Transverse colon (tissue), 3 donors: ENCODE data around the gene PBX1.

ENCODE experiments used
- CTCF ChIP-seq, 5 experiments: fragments of 200-600 bp in 3 of 5; fragments of 450-650 bp in 2 of 5; sonication (generic) in 3 of 5; IDR thresholded peaks; 1 replicate in 2 of 5; 2 replicates in 3 of 5; pipeline ENCODE4 v1.5.1; 2016 to 2017; ENCODE audit warnings: antibody characterized with exemption in 5 of 5, inconsistent platforms in 3 of 5, mild to moderate bottlenecking in 2 of 5, moderate library complexity in 1 of 5
- POLR2A ChIP-seq: fragments of 450-650 bp; IDR thresholded peaks from one replicate; pipeline ENCODE4 v1.6.1; 2016; ENCODE audit warnings: antibody characterized with exemption, mild to moderate bottlenecking, moderate library complexity

GRCh38 chr1:164840936-164841335 is 282.0 kb downstream of the PBX1 start:
- no peak for TF ChIP-seq CTCF (IDR thresholded peaks at IDR 0.05)
- no peak for TF ChIP-seq POLR2A
